OCI-LY3 (cell line): ENCODE results near the gene FRZB.

Experiments
- H2AFZ ChIP-seq: fragments of 200-600, 300-600 bp; shearing (Covaris generic); 2 replicates; pipeline ENCODE4 v1.6.0; 2014; ENCODE audit warnings: antibody characterized with exemption, low read depth, low read length
- H3K27ac ChIP-seq: fragments of 200-600, 300-600 bp; sonication (generic); 2 replicates; pipeline ENCODE4 v1.5.1; 2014; ENCODE audit warnings: mild to moderate bottlenecking, low read length, moderate library complexity, mixed read lengths
- H3K27me3 ChIP-seq: fragments of 200-600, 300-600 bp; sonication (generic); 2 replicates; pipeline ENCODE4 v1.6.1; 2014; ENCODE audit warnings: low read depth, low read length, mixed read lengths
- H3K36me3 ChIP-seq: fragments of 200-600, 300-600 bp; sonication (generic); replicated peaks from 2 replicates; pipeline ENCODE3; 2014; ENCODE audit warnings: low read depth, low read length, mixed read lengths
- H3K4me1 ChIP-seq: fragments of 300-600, 200-600 bp; sonication (generic); 2 replicates; pipeline ENCODE4 v1.6.1; 2014; ENCODE audit warnings: low read length, mixed read lengths
- H3K4me2 ChIP-seq: fragments of 200-600, 300-600 bp; sonication (generic); 2 replicates; pipeline ENCODE4 v1.6.1; 2014; ENCODE audit warnings: low read length, mixed read lengths
- H3K4me3 ChIP-seq: fragments of 300-600, 200-600 bp; sonication (generic); 2 replicates; pipeline ENCODE4 v1.5.1; 2014; ENCODE audit warnings: antibody characterized with exemption, mild to moderate bottlenecking, low read length, moderate library complexity
- H3K79me2 ChIP-seq: fragments of 300-600, 200-600 bp; shearing (Covaris generic); 2 replicates; pipeline ENCODE4 v1.6.1; 2014; ENCODE audit warnings: mild to moderate bottlenecking, low read length, mixed read lengths
- H3K9ac ChIP-seq: fragments of 300-600, 200-600 bp; shearing (Covaris generic); 2 replicates; pipeline ENCODE4 v1.6.0; 2014; ENCODE audit warnings: mild to moderate bottlenecking, low read length, moderate library complexity
- H3K9me3 ChIP-seq: fragments of 200-600, 300-600 bp; shearing (Covaris generic); 2 replicates; pipeline ENCODE4 v1.6.1; 2014; ENCODE audit warnings: low read length, mixed read lengths; ENCODE audit not compliant: insufficient read depth
- H4K20me1 ChIP-seq: fragments of 200-600, 300-600 bp; sonication (generic); 2 replicates; pipeline ENCODE4 v1.6.1; 2016; ENCODE audit warnings: low read length, mixed read lengths; ENCODE audit not compliant: insufficient read depth
- CTCF ChIP-seq: fragments of 200-600, 300-600 bp; sonication (generic); IDR thresholded peaks from 2 replicates; pipeline ENCODE4 v1.5.1; 2014; ENCODE audit warnings: antibody characterized with exemption, low read length, low read depth
- EZH2phosphoT487 ChIP-seq: fragments of 200-600 bp; shearing (Covaris generic); IDR thresholded peaks from 2 replicates; pipeline ENCODE4 v1.6.1; 2018; ENCODE audit warnings: antibody characterized with exemption, mixed run types, low read depth

Gene FRZB

GRCh38 chr2:182845794-182846417 lies 20.5 kb downstream of the FRZB start:
- Histone ChIP-seq H3K9me3 (no peaks in the 10 kb centered on the region), H3K4me2 (no peak overlapping the region), H3K79me2 (no peaks in the 10 kb centered on the region), H3K27ac (no peak overlapping the region), H2AFZ (no peak overlapping the region), H3K4me1 (no peaks in the 10 kb centered on the region), H3K4me3 (no peak overlapping the region), H3K9ac (no peak overlapping the region), H4K20me1 (no peaks in the 10 kb centered on the region), H3K27me3 (peaks cover 7% of the 10 kb centered on the region), H3K36me3 (no peaks in the 10 kb centered on the region)
- TF ChIP-seq EZH2phosphoT487, result no peak
- no peak for TF ChIP-seq CTCF

- no peak overlapping the region for H3K4me2 ChIP-seq
- H3K27me3 ChIP-seq, result peaks cover 8% of the 10 kb centered on the region; the same call in 1 of the 2 replicates
- no peak overlapping the region for H2AFZ ChIP-seq
- no peaks in the 10 kb centered on the region for H3K36me3 ChIP-seq
- no peaks in the 10 kb centered on the region for H3K4me1 ChIP-seq
- H3K79me2 ChIP-seq, result no peaks in the 10 kb centered on the region
- no peak overlapping the region for H3K9ac ChIP-seq
- no peaks in the 10 kb centered on the region for H4K20me1 ChIP-seq
- H3K9me3 ChIP-seq, result no peaks in the 10 kb centered on the region
- H3K4me3 ChIP-seq, result no peak overlapping the region
- H3K27ac ChIP-seq, result no peak overlapping the region
- TF ChIP-seq EZH2phosphoT487 (no peak), CTCF (no peak)
Measured at GRCh38 chr2:182836451-182836850, 30.0 kb downstream of the FRZB start.

- no peak overlapping the region for H2AFZ ChIP-seq
- no peaks in the 10 kb centered on the region; the same call in 1 of the 2 replicates for H3K27me3 ChIP-seq
- H3K4me3 ChIP-seq, result no peak overlapping the region
- H3K9ac ChIP-seq, result no peak overlapping the region
- H3K4me2 ChIP-seq, result no peak overlapping the region
- H3K79me2 ChIP-seq, result no peaks in the 10 kb centered on the region
- no peaks in the 10 kb centered on the region for H3K4me1 ChIP-seq
- TF ChIP-seq EZH2phosphoT487 (no peak), CTCF (no peak)
- H3K9me3 ChIP-seq, result no peaks in the 10 kb centered on the region
- H4K20me1 ChIP-seq, result no peaks in the 10 kb centered on the region
- no peaks in the 10 kb centered on the region for H3K36me3 ChIP-seq
- H3K27ac ChIP-seq, result no peak overlapping the region
Measured at GRCh38 chr2:182834293-182834692, 32.1 kb downstream of the FRZB start.

GRCh38 chr2:182833084-182833854 lies 33.2 kb downstream of the FRZB start:
- no peak overlapping the region for H3K4me2 ChIP-seq

More at GRCh38 chr2:182833084-182833854, 33.2 kb downstream of the FRZB start:
- Histone ChIP-seq H3K36me3 (no peaks in the 10 kb centered on the region), H3K4me3 (no peak overlapping the region), H3K9ac (no peak overlapping the region), H4K20me1 (no peaks in the 10 kb centered on the region), H3K79me2 (no peaks in the 10 kb centered on the region), H3K4me1 (no peaks in the 10 kb centered on the region), H3K27ac (no peak overlapping the region), H2AFZ (no peak overlapping the region), H3K9me3 (no peaks in the 10 kb centered on the region), H3K27me3 (no peaks in the 10 kb centered on the region; the same call in 1 of the 2 replicates)
- no peak for TF ChIP-seq CTCF
- no peak for TF ChIP-seq EZH2phosphoT487
